CD14-positive monocyte (primary cell): ENCODE results near the gene TGFB2. TPM values are rescaled to one million over a fixed set of nuclear protein-coding genes. Genes with fewer than 3 reads are reported as not detected.

Experiments
- DNase-seq, 3 donors: peaks; one replicate each; pipeline ENCODE4 v3.0.0-alpha.2; 2011 to 2022
- H2AFZ ChIP-seq: 2 replicates; pipeline ENCODE4 v1.6.0; 2012; ENCODE audit warnings: mild to moderate bottlenecking, low read depth, low read length, inconsistent platforms; ENCODE audit not compliant: insufficient read depth, poor library complexity, severe bottlenecking
- H3K27ac ChIP-seq, 2 donors: 1 replicate in 1 of 2; 2 replicates in 1 of 2; pipeline ENCODE4 v1.5.1; 2012 to 2013; ENCODE audit warnings: low read length in 2 of 2, control low read depth in 1 of 2, inconsistent platforms in 1 of 2, low read depth in 1 of 2, mild to moderate bottlenecking in 1 of 2
- H3K27me3 ChIP-seq, 2 donors: one replicate each; pipeline versions ENCODE4 v1.6.0 to v1.6.1; 2011 to 2013; ENCODE audit warnings: low read length in 2 of 2; ENCODE audit not compliant: control insufficient read depth in 2 of 2, insufficient read depth in 2 of 2
- H3K36me3 ChIP-seq, 2 donors: replicated peaks in 1 of 2; 1 replicate in 1 of 2; 2 replicates in 1 of 2; pipeline versions ENCODE4 v1.5.1 to v1.6.1; 2012 to 2013; ENCODE audit warnings: low read length in 2 of 2, control low read depth in 1 of 2, inconsistent platforms in 1 of 2, mild to moderate bottlenecking in 1 of 2; ENCODE audit not compliant: insufficient read depth in 2 of 2, control insufficient read depth in 1 of 2
- H3K4me1 ChIP-seq, 2 donors: 1 replicate in 1 of 2; 2 replicates in 1 of 2; pipeline versions ENCODE4 v1.5.1 to v1.6.1; 2012 to 2013; ENCODE audit warnings: low read length in 2 of 2, control low read depth in 1 of 2, inconsistent platforms in 1 of 2, mild to moderate bottlenecking in 1 of 2, moderate library complexity in 1 of 2; ENCODE audit not compliant: insufficient read depth in 2 of 2, control insufficient read depth in 1 of 2
- H3K4me2 ChIP-seq: replicated peaks from 2 replicates; pipeline ENCODE3; 2012; ENCODE audit warnings: low read length, moderate library complexity, mild to moderate bottlenecking; ENCODE audit not compliant: poor library complexity, severe bottlenecking; ENCODE audit errors: extremely low read depth
- H3K4me3 ChIP-seq, 3 experiments: fragments of 200-600 bp in 1 of 3; sonication (generic) in 1 of 3; replicated peaks in 1 of 3; 1 replicate in 2 of 3; 2 replicates in 1 of 3; pipeline ENCODE4 v1.5.1; 2011 to 2013; ENCODE audit warnings: low read length in 3 of 3, mild to moderate bottlenecking in 3 of 3, control low read depth in 2 of 3, low read depth in 2 of 3, inconsistent platforms in 1 of 3, moderate library complexity in 1 of 3
- H3K79me2 ChIP-seq: 2 replicates; pipeline ENCODE4 v1.6.0; 2012; ENCODE audit warnings: mild to moderate bottlenecking, control low read depth, inconsistent platforms, low read length, moderate library complexity; ENCODE audit not compliant: insufficient read depth
- H3K9ac ChIP-seq: 2 replicates; pipeline ENCODE4 v1.6.0; 2017; ENCODE audit warnings: low read length, mild to moderate bottlenecking; ENCODE audit not compliant: insufficient read depth, poor library complexity, severe bottlenecking
- H3K9me3 ChIP-seq, 2 donors: replicated peaks in 1 of 2; 1 replicate in 1 of 2; 2 replicates in 1 of 2; pipeline versions ENCODE4 v1.5.1 to v1.6.1; 2012 to 2013; ENCODE audit warnings: low read length in 2 of 2, control low read depth in 1 of 2; ENCODE audit not compliant: control insufficient read depth in 1 of 2, insufficient read depth in 1 of 2
- H4K20me1 ChIP-seq: 2 replicates; pipeline ENCODE4 v1.6.0; 2012; ENCODE audit warnings: mild to moderate bottlenecking, low read length, control low read depth, moderate library complexity; ENCODE audit not compliant: insufficient read depth
- H3K27ac Mint-ChIP-seq, 7 donors: one replicate each; pipeline ENCODE4 v1.8.0; 2020; ENCODE audit warnings: mild to moderate bottlenecking in 7 of 7, mixed read lengths in 7 of 7, moderate library complexity in 6 of 7, inconsistent platforms in 2 of 7
- H3K27me3 Mint-ChIP-seq, 3 donors: one replicate each; pipeline ENCODE4 v1.8.0; 2021 to 2022; ENCODE audit warnings: low read depth in 3 of 3, mild to moderate bottlenecking in 3 of 3, mixed read lengths in 3 of 3, moderate library complexity in 3 of 3, inconsistent platforms in 1 of 3
- H3K36me3 Mint-ChIP-seq, 2 donors: one replicate each; pipeline ENCODE4 v1.8.0; 2020; ENCODE audit warnings: mixed read lengths in 2 of 2, inconsistent platforms in 1 of 2, mild to moderate bottlenecking in 1 of 2
- H3K4me1 Mint-ChIP-seq: one replicate; pipeline ENCODE4 v1.8.0; 2020; ENCODE audit warnings: mild to moderate bottlenecking, mixed read lengths
- H3K4me3 Mint-ChIP-seq, 2 donors: one replicate each; pipeline ENCODE4 v1.8.0; 2020; ENCODE audit warnings: mild to moderate bottlenecking in 2 of 2, mixed read lengths in 2 of 2, moderate library complexity in 1 of 2
- H3K9me3 Mint-ChIP-seq, 7 donors: one replicate each; pipeline ENCODE4 v1.8.0; 2020 to 2022; ENCODE audit warnings: mixed read lengths in 7 of 7, mild to moderate bottlenecking in 6 of 7, moderate library complexity in 6 of 7, inconsistent platforms in 2 of 7
- CTCF ChIP-seq: fragments of 200-600 bp; IDR thresholded peaks from one replicate; pipeline ENCODE4 v1.8.0; 2022; ENCODE audit warnings: antibody characterized with exemption, mild to moderate bottlenecking
- WGBS: methylation state at CpG from one replicate; pipeline ENCODE4 v1.1.5; 2013; ENCODE audit warnings: missing lambda C conversion rate; ENCODE audit not compliant: insufficient coverage; 5-methylcytosine and 5-hydroxymethylcytosine counted together
- intact Hi-C, 2 donors: fragments of 100-400 bp; cut with micrococcal nuclease; formaldehyde crosslinking; loops; one replicate each; pipeline versions ENCODE4 v1.15.0 to v1.15.1; 2023
- polyA plus RNA-seq, 3 donors: library from polyadenylated mRNA; depleted of rRNA in 1 of 3; unstranded in 2 of 3; stranded (reverse) in 1 of 3; fragments of 300-500 nt in 2 of 3; fragments of >200 nt in 1 of 3; fragmentation: Illumina TruSeq in 2 of 3; gene quantifications; 1 replicate in 2 of 3; 2 replicates in 1 of 3; pipeline ENCODE4 v1.2.3, GENCODE V29; 2012 to 2021

TGFB2 gene
- polyA plus RNA-seq, 3 donors, result 0.01 TPM; not detected in 2

GRCh38 chr1:218468711-218469110 is 123.6 kb downstream of the TGFB2 start:
- Histone ChIP-seq H2AFZ (no peak overlapping the region), H3K9me3 (no peaks in the 10 kb centered on the region), H3K36me3 (no peaks in the 10 kb centered on the region), H3K9ac (no peak overlapping the region), H3K4me2 (no peak overlapping the region), H3K79me2 (no peaks in the 10 kb centered on the region), H3K4me1 (peaks cover 29 to 37% of the 10 kb centered on the region in 2 donors), H3K27ac (peak overlapping the region; percentile 64 to 65), H3K27me3 (no peaks in the 10 kb centered on the region), H3K4me3 (no peak overlapping the region), H4K20me1 (no peaks in the 10 kb centered on the region)
- no CpG with 5 or more reads among the region's 4 CpGs for WGBS
- peaks cover 45% of the 10 kb centered on the region for H3K4me1 Mint-ChIP-seq
- no peaks in the 10 kb centered on the region for H3K36me3 Mint-ChIP-seq
- no peak for TF ChIP-seq CTCF
- intact Hi-C loops, result loop anchor here in 1 of 2 donors (5.0 kb wide), 1 partner anchor 121 kb away; the partner anchor contains the start of gene TGFB2
- peak overlapping the region; percentile 71 to 90 (median 79) for H3K27ac Mint-ChIP-seq
- H3K4me3 Mint-ChIP-seq, result no peak overlapping the region
- peaks cover 0 to 2% (median 0%) of the 10 kb centered on the region in 7 donors for H3K9me3 Mint-ChIP-seq
- DNase-seq, result peak; percentile 69 to 84 (median 78)
- peaks cover 0 to 2% (median 0%) of the 10 kb centered on the region in 3 donors for H3K27me3 Mint-ChIP-seq

GRCh38 chr1:218472885-218473284 is 127.7 kb downstream of the TGFB2 start:
- Histone ChIP-seq H4K20me1 (no peaks in the 10 kb centered on the region), H3K27me3 (no peaks in the 10 kb centered on the region), H3K4me3 (no peak overlapping the region), H3K27ac (no peak overlapping the region), H3K4me2 (no peak overlapping the region), H3K4me1 (peaks cover 26 to 27% of the 10 kb centered on the region in 2 donors), H2AFZ (no peak overlapping the region), H3K9ac (no peak overlapping the region), H3K36me3 (no peaks in the 10 kb centered on the region), H3K79me2 (no peaks in the 10 kb centered on the region), H3K9me3 (no peaks in the 10 kb centered on the region)
- no peaks in the 10 kb centered on the region for H3K36me3 Mint-ChIP-seq
- H3K4me1 Mint-ChIP-seq, result peaks cover 30% of the 10 kb centered on the region
- H3K27ac Mint-ChIP-seq, result peak overlapping the region in 5 of 7 donors; percentile 7 to 81 (median 57)
- peaks cover 0 to 2% (median 0%) of the 10 kb centered on the region in 7 donors for H3K9me3 Mint-ChIP-seq
- no peak overlapping the region for H3K4me3 Mint-ChIP-seq
- peaks cover 0 to 2% (median 1%) of the 10 kb centered on the region in 3 donors for H3K27me3 Mint-ChIP-seq
- DNase-seq, result no peak
- TF ChIP-seq CTCF, result no peak
- WGBS, result no CpG with 5 or more reads among the region's 1 CpG
- intact Hi-C loops, result no loop called here
